T-helper 2 cell treated with Interferon-gamma antibody and Interleukin-4, amounts not matched to agents 5 μg/mL and 100 μg/mL, for 36 hours (primary cell): Measurements from ENCODE around the gene OMP.
A peak's percentile ranks its signal among the peaks of the same experiment; 100 is the strongest.
"Not testable (repeated sequence)": the region's sequence is repeated elsewhere in the genome, so short reads cannot be mapped to it uniquely, and the experiment has no call there.

Source experiments
- DNase-seq: peaks from one replicate; pipeline ENCODE4 v3.0.0; 2021; ENCODE audit warnings: low spot score
- H3K27ac Mint-ChIP-seq: one replicate; pipeline ENCODE4 v1.8.0; 2021; ENCODE audit warnings: mild to moderate bottlenecking, mixed read lengths
- H3K27me3 Mint-ChIP-seq: one replicate; pipeline ENCODE4 v1.8.0; 2021; ENCODE audit warnings: low read depth, mixed read lengths
- H3K36me3 Mint-ChIP-seq: one replicate; pipeline ENCODE4 v1.8.0; 2021; ENCODE audit warnings: low read depth, mixed read lengths
- H3K4me1 Mint-ChIP-seq: one replicate; pipeline ENCODE4 v1.8.0; 2021; ENCODE audit warnings: low read depth, mixed read lengths
- H3K4me3 Mint-ChIP-seq: one replicate; pipeline ENCODE4 v1.8.0; 2022; ENCODE audit warnings: mild to moderate bottlenecking, moderate library complexity, mixed read lengths
- H3K9me3 Mint-ChIP-seq: one replicate; pipeline ENCODE4 v1.8.0; 2021; ENCODE audit warnings: mixed read lengths

Gene OMP

GRCh38 chr11:77096591-77097019 lies 6.0 kb upstream of the OMP start:
- DNase-seq: no peak

GRCh38 chr11:77097180-77097579 lies 5.5 kb upstream of the OMP start:
- not testable (repeated sequence) for H3K4me1 Mint-ChIP-seq, H3K27ac Mint-ChIP-seq, H3K27me3 Mint-ChIP-seq, DNase-seq, H3K36me3 Mint-ChIP-seq, H3K4me3 Mint-ChIP-seq, H3K9me3 Mint-ChIP-seq

More at GRCh38 chr11:77096591-77097019, 6.0 kb upstream of the OMP start:
- Mint-ChIP-seq H3K27me3 (no peaks in the 10 kb centered on the region), H3K4me3 (no peak overlapping the region), H3K36me3 (no peaks in the 10 kb centered on the region), H3K4me1 (no peaks in the 10 kb centered on the region), H3K9me3 (no peaks in the 10 kb centered on the region), H3K27ac (no peak overlapping the region)

GRCh38 chr11:77100166-77101042 lies 2.2 kb upstream of the OMP start:
- H3K4me3 Mint-ChIP-seq: no peak overlapping the region
- no peaks in the 10 kb centered on the region for H3K36me3 Mint-ChIP-seq
- H3K27me3 Mint-ChIP-seq: no peaks in the 10 kb centered on the region
- DNase-seq: no peak
- H3K9me3 Mint-ChIP-seq: no peaks in the 10 kb centered on the region
- no peak overlapping the region for H3K27ac Mint-ChIP-seq
- no peaks in the 10 kb centered on the region for H3K4me1 Mint-ChIP-seq

- DNase-seq: no peak
- no peak overlapping the region for H3K27ac Mint-ChIP-seq
Measured at GRCh38 chr11:77101043-77101537, 1.6 kb upstream of the OMP start.

GRCh38 chr11:77103319-77103718 lies 679 bp downstream of the OMP start:
- Mint-ChIP-seq H3K27ac (no peak overlapping the region), H3K4me1 (no peaks in the 10 kb centered on the region), H3K9me3 (no peaks in the 10 kb centered on the region), H3K4me3 (no peak overlapping the region), H3K27me3 (peaks cover 2% of the 10 kb centered on the region), H3K36me3 (no peaks in the 10 kb centered on the region)
- DNase-seq: no peak

More at GRCh38 chr11:77101043-77101537, 1.6 kb upstream of the OMP start:
- no peaks in the 10 kb centered on the region for H3K4me1 Mint-ChIP-seq
- H3K27me3 Mint-ChIP-seq: no peaks in the 10 kb centered on the region
- H3K36me3 Mint-ChIP-seq: no peaks in the 10 kb centered on the region
- H3K9me3 Mint-ChIP-seq: no peaks in the 10 kb centered on the region
- H3K4me3 Mint-ChIP-seq: no peak overlapping the region

GRCh38 chr11:77104727-77105126 lies 2.1 kb downstream of the OMP start:
- peaks cover 2% of the 10 kb centered on the region for H3K27me3 Mint-ChIP-seq
- no peak for DNase-seq
- H3K4me3 Mint-ChIP-seq: no peak overlapping the region
- no peaks in the 10 kb centered on the region for H3K9me3 Mint-ChIP-seq
- no peaks in the 10 kb centered on the region for H3K36me3 Mint-ChIP-seq
- H3K4me1 Mint-ChIP-seq: no peaks in the 10 kb centered on the region
- no peak overlapping the region for H3K27ac Mint-ChIP-seq

- Mint-ChIP-seq H3K9me3 (no peaks in the 10 kb centered on the region), H3K27me3 (peaks cover 2% of the 10 kb centered on the region), H3K27ac (no peak overlapping the region), H3K4me1 (no peaks in the 10 kb centered on the region), H3K36me3 (no peaks in the 10 kb centered on the region), H3K4me3 (no peak overlapping the region)
- no peak for DNase-seq
Measured at GRCh38 chr11:77106321-77106720, 3.7 kb downstream of the OMP start.

GRCh38 chr11:77106759-77107158 lies 4.1 kb downstream of the OMP start:
- Mint-ChIP-seq H3K4me1 (no peaks in the 10 kb centered on the region), H3K27me3 (peaks cover 2% of the 10 kb centered on the region), H3K27ac (no peak overlapping the region), H3K36me3 (no peaks in the 10 kb centered on the region), H3K4me3 (no peak overlapping the region), H3K9me3 (no peaks in the 10 kb centered on the region)
- DNase-seq: no peak

- no peaks in the 10 kb centered on the region for H3K4me1 Mint-ChIP-seq
- H3K27me3 Mint-ChIP-seq: peaks cover 2% of the 10 kb centered on the region
- H3K27ac Mint-ChIP-seq: no peak overlapping the region
- no peak overlapping the region for H3K4me3 Mint-ChIP-seq
- no peak for DNase-seq
- no peaks in the 10 kb centered on the region for H3K9me3 Mint-ChIP-seq
- H3K36me3 Mint-ChIP-seq: no peaks in the 10 kb centered on the region
Measured at GRCh38 chr11:77107950-77108349, 5.3 kb downstream of the OMP start.

GRCh38 chr11:77108436-77108835 lies 5.8 kb downstream of the OMP start:
- no peak for DNase-seq
- Mint-ChIP-seq H3K27ac (no peak overlapping the region), H3K4me3 (no peak overlapping the region), H3K36me3 (no peaks in the 10 kb centered on the region), H3K4me1 (peaks cover 2% of the 10 kb centered on the region), H3K9me3 (no peaks in the 10 kb centered on the region), H3K27me3 (peaks cover 2% of the 10 kb centered on the region)

- Mint-ChIP-seq H3K4me1 (peaks cover 2% of the 10 kb centered on the region), H3K27me3 (peaks cover 2% of the 10 kb centered on the region), H3K36me3 (no peaks in the 10 kb centered on the region), H3K9me3 (no peaks in the 10 kb centered on the region), H3K4me3 (no peak overlapping the region), H3K27ac (peak overlapping the region; percentile 31)
- no peak for DNase-seq
Measured at GRCh38 chr11:77109236-77110019, 6.8 kb downstream of the OMP start.

- no peaks in the 10 kb centered on the region for H3K36me3 Mint-ChIP-seq
- H3K27ac Mint-ChIP-seq: no peak overlapping the region
- no peak overlapping the region for H3K4me3 Mint-ChIP-seq
Measured at GRCh38 chr11:77110836-77111235, 8.2 kb downstream of the OMP start.

GRCh38 chr11:77111277-77111676 lies 8.6 kb downstream of the OMP start:
- peaks cover 2% of the 10 kb centered on the region for H3K4me1 Mint-ChIP-seq
- no peaks in the 10 kb centered on the region for H3K9me3 Mint-ChIP-seq
- H3K36me3 Mint-ChIP-seq: no peaks in the 10 kb centered on the region
- no peak overlapping the region for H3K4me3 Mint-ChIP-seq
- H3K27ac Mint-ChIP-seq: no peak overlapping the region
- no peak for DNase-seq
- H3K27me3 Mint-ChIP-seq: peaks cover 2% of the 10 kb centered on the region

More at GRCh38 chr11:77110836-77111235, 8.2 kb downstream of the OMP start:
- Mint-ChIP-seq H3K4me1 (peaks cover 2% of the 10 kb centered on the region), H3K9me3 (no peaks in the 10 kb centered on the region), H3K27me3 (peaks cover 2% of the 10 kb centered on the region)
- DNase-seq: no peak

GRCh38 chr11:77111946-77112345 lies 9.3 kb downstream of the OMP start:
- Mint-ChIP-seq H3K9me3 (no peaks in the 10 kb centered on the region), H3K36me3 (no peaks in the 10 kb centered on the region), H3K27me3 (peaks cover 2% of the 10 kb centered on the region), H3K4me1 (peaks cover 2% of the 10 kb centered on the region), H3K4me3 (no peak overlapping the region), H3K27ac (no peak overlapping the region)
- no peak for DNase-seq
